GM19351 (cell line): ENCODE measurements around the gene USP36.
"Not testable (repeated sequence)": the region's sequence is repeated elsewhere in the genome, so short reads cannot be mapped to it uniquely, and the experiment has no call there.

Experiments used
- ATAC-seq: cut with Tn5 transposase; IDR thresholded peaks from one replicate; pipeline ENCODE4 v1.9.1; 2021; ENCODE audit warnings: mild to moderate bottlenecking, moderate library complexity; ENCODE audit not compliant: unreplicated experiment

USP36 gene

DNA sequence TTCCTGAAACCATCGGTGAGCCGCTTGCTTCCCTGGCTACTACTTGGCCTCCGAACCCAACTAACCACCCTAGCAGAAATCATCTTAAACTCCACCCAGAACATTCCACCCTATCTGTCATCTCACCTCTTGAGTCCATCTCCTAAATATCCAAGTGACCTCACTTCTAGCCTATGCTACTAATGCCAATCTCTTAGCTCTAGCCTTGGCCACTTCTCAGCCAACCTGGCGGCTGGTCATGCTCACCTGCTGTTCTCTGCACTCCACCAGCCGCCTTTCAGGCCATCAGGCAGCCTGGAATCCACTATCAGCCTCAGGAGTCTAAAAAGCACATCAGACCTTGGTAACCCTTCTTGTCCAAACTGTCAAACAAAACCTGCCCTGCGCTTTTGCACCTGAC is 46.6 kb downstream of the USP36 start:
- no peak for ATAC-seq

DNA sequence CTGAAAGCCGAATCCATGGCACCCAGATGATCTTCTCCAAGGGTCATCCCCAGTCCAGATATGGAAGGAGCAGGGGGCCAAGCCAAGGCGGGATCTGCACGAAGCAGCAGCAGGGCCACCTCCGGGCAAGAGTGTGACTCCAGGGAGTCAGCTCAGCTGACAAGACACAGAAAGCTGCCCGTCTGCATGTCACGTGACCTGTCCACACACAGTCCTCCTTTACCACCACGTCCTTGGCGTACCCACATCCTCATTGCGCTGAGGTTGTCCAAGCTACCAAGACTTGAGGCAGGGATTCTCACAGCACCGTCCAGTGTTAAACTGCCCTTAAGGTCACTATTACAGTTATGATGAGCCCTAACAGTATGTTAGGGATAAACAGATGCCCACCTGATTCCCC is 47.2 kb downstream of the USP36 start:
- ATAC-seq, result no peak

GRCh38 chr17:78791840-78792709 is 48.5 kb downstream of the USP36 start:
- no peak for ATAC-seq

DNA sequence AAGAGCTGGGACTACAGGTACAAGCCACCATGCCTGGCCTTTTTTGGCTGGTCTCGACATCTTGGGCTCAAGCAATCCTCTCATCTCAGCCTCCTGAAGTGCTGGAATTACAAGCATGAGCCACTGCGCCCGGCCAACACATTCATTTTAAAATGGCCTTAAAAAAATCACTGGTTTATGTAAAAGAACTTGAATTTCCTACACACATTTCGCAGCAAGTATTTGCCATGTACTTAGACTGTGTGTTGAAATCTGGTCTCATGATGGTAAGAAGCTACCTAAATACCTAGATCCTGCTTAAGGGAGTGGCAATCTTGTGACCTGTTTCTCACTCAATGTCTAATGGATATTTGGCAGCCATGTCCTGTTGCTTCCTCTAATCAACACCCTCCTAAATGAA is 50.1 kb downstream of the USP36 start:
- ATAC-seq, result no peak

DNA sequence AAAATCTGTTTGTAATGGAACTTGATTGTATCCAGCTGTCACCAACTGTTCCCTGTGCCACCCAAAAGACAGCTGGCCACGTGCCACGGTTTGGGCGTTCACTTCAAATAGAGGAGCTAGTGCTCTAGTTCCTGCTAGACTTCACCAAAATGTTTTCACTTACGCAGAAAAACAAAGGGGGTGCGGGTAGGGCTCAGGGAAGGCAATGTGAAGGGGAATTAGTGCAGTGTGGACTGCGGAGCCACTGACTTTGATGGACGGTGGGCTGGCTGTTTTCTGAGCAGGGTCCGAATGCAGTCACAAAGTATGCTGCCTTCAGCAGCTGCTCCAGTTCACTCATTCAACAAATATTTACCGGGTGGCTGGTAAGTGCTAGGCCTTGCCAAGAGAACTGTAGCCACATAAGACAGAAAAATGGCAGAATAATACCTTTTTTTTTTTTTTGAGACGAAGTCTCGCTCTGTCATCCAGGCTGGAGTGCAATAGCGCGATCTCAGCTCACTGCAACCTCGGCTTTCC is 50.9 kb downstream of the USP36 start:
- ATAC-seq, result no peak

GRCh38 chr17:78789149-78789662 is 51.4 kb downstream of the USP36 start:
- no peak for ATAC-seq

DNA sequence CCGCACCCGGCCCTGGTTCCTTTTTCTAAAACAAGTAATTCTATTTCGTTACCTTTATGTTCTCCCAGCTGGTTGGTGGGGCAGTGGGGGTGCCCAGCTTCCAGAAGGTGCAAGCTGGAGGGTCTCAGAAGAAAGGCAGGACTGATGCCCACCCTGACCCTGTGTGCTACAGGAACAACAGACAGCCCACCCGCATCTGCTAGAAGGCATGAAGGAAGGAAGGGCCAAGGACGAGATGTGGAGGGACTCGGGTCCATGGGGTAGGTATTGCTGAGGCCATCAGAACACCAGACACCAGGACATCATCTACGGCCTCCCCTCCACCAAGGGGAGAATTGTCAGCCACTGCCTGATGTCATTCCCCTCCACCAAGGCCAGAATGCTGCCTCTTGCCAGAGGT is 52.2 kb downstream of the USP36 start:
- no peak for ATAC-seq

- ATAC-seq, result no peak
Observed at GRCh38 chr17:78787444-78787843, 53.2 kb downstream of the USP36 start.

DNA sequence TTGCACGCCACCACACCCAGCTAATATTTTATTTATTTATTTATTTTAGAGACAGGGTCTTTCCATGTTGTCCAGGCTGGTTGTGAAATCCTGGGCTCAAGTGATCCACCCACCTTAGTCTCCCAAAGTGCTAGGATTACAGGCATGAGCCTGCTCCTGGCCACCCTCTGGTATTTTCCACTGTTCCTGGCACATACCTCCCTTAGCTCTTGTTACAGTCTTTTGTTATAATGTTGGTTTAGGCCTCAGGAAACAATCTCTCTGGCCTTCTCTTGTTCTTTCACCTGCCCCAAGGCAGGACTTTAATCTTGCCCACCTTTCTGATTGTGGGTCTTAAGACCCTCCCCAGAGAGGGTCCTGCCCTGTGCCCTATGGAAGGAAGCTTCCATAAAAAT is 55.0 kb downstream of the USP36 start:
- ATAC-seq, result no peak

- no peak for ATAC-seq
Observed at GRCh38 chr17:78785011-78785662, 55.5 kb downstream of the USP36 start.

GRCh38 chr17:78784352-78784751 is 56.3 kb downstream of the USP36 start:
- ATAC-seq, result no peak

GRCh38 chr17:78783711-78784324 is 56.8 kb downstream of the USP36 start:
- ATAC-seq, result no peak

DNA sequence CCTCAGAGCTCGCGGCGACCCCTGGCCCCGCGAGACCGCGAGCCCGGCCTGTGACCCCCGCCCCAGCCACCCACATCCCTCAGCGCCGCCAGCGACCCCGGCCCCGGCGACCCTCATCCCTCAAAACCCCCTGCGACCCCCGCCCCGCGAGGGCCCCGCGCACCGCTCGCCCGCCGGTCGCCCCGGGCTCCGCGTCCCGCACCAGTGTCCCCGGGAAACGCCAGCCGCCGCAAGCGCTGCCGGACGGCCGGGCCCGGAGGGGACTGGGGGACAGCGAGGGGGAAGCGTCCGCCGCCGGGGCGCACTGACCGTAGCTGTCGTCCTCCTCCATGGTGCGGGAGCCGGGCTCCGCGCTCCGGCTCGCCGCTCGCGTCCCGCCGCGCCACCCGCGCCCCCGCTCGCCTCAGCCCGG is 58.7 kb downstream of the USP36 start, which contains the start of gene CYTH1:
TSS of gene CYTH1 (minus strand) at position 381 of the 412 bp plus-strand sequence. CDS start at position 331, 50 bp downstream.
- ATAC-seq, result peak; percentile 36

GRCh38 chr17:78781104-78781892 is 59.3 kb downstream of the USP36 start:
- ATAC-seq, result no peak

DNA sequence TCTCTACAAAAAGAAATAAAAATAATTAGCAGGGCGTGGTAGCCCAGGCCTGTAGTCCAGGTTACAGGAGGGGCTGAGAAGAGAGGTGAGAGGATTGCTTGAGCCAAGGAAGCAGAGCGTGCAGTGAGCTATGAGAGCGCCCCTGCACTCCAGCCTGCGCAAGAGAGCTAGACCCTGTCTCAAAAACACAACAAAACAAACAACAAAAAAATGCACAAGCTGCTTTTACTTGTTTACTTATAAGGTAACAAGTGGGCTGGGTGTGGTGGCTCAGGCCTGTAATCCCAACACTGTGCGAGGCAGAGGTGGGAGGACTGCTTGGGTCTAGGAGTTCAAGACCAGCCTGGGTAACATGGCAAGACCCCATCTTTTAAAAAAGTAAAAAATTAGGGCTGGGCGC is 60.3 kb downstream of the USP36 start:
- ATAC-seq, result no peak

DNA sequence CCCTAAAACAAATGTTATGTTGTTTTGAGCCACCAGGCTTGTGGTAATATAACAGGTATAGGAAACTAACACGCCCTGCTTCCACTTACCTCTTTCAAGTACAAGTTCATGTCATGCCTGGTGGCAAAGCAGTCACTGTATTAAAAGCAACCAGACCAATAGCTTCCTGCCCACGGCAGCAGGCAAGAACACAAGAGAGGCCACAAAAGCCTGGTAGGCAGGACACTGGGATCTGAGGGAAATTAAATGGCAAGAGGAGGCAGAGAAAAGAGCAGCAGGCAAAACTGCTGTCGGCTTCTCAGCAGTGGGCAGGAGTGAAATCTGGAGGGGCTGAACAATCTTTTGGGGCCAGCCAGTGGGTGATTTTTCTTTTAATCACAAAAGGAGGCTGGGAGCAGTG is 60.8 kb downstream of the USP36 start:
- no peak for ATAC-seq

- not testable (repeated sequence) for ATAC-seq
Observed at GRCh38 chr17:78779286-78779651, 61.3 kb downstream of the USP36 start.

GRCh38 chr17:78777881-78778280 is 62.7 kb downstream of the USP36 start:
- no peak for ATAC-seq

- peak; percentile 49 for ATAC-seq
Observed at GRCh38 chr17:78774956-78775571, 65.5 kb downstream of the USP36 start.

DNA sequence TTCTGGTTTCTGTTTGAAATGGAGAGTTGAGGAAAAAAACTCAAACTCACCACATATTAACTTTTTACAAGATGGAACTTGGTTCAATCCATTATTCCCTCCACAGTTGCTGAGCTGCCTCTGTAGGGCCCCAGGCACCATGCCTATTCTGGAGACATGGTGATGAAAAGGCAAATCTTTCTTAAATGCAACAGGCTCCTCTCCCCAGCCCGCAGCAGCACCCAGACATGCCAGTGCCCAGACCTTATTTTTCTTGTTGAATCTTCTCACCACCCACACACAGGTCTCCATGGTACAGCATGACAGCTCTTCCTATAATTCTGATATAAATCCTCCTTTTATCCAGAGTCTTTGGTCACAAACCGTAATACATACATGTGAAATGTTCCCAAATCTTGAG is 66.2 kb downstream of the USP36 start:
- ATAC-seq, result no peak
